Right lobe of liver (tissue), 6 donors: ENCODE data around the gene MSH2. TPM values are rescaled to one million over a fixed set of nuclear protein-coding genes. Genes with fewer than 3 reads are reported as not detected.

Experiments
- ATAC-seq, 4 donors: fragments of 200-7000 bp; cut with Tn5 transposase; one replicate each; pipeline ENCODE4 v1.9.1; 2020; ENCODE audit warnings: mild to moderate bottlenecking in 4 of 4, moderate library complexity in 4 of 4
- DNase-seq, 3 donors: peaks; one replicate each; pipeline ENCODE4 v3.0.0-alpha.2; 2020
- H3K27ac ChIP-seq, 3 donors: fragments of 200-600 bp; one replicate each; pipeline ENCODE4 v1.8.0; 2022
- H3K27me3 ChIP-seq, 2 donors: fragments of 200-600 bp; one replicate each; pipeline ENCODE4 v1.8.0; 2022
- H3K36me3 ChIP-seq, 4 donors: fragments of 200-600 bp; sonication (generic) in 1 of 4; one replicate each; pipeline versions ENCODE4 v1.5.1 to v1.8.0; 2017 to 2022; ENCODE audit warnings: control low read depth in 1 of 4
- H3K4me1 ChIP-seq, 4 donors: fragments of 200-600 bp; sonication (generic) in 1 of 4; one replicate each; pipeline versions ENCODE4 v1.5.1 to v1.8.0; 2017 to 2022; ENCODE audit warnings: control low read depth in 1 of 4
- H3K4me3 ChIP-seq, 3 donors: fragments of 200-600 bp; one replicate each; pipeline ENCODE4 v1.8.0; 2022
- H3K9me3 ChIP-seq, 4 donors: fragments of 200-600 bp; sonication (generic) in 1 of 4; one replicate each; pipeline versions ENCODE4 v1.5.1 to v1.8.0; 2017 to 2022; ENCODE audit warnings: control low read depth in 1 of 4
- CTCF ChIP-seq, 4 donors: fragments of 200-600 bp in 3 of 4; fragments of 450-650 bp in 1 of 4; IDR thresholded peaks; one replicate each; pipeline versions ENCODE4 v1.5.1 to v1.8.0; 2016 to 2022; ENCODE audit warnings: antibody characterized with exemption in 4 of 4, mild to moderate bottlenecking in 2 of 4
- POLR2A ChIP-seq: fragments of 450-650 bp; IDR thresholded peaks from one replicate; pipeline ENCODE4 v1.6.1; 2017; ENCODE audit warnings: antibody characterized with exemption, mild to moderate bottlenecking
- WGBS: methylation state at CpG from one replicate; pipeline ENCODE4 v1.1.6; 2018; ENCODE audit warnings: low coverage, low lambda C conversion rate; ENCODE audit not compliant: insufficient coverage; ENCODE audit errors: missing lambda C conversion rate; 5-methylcytosine and 5-hydroxymethylcytosine counted together
- intact Hi-C, 2 donors: fragments of 100-400 bp; cut with DNase I; formaldehyde crosslinking; loops; one replicate each; pipeline versions ENCODE4 v1.11.2 to v1.14.1; 2022
- total RNA-seq, 6 experiments: library from RNA; depleted of rRNA in 2 of 6; stranded (reverse); fragments of >200 nt in 2 of 6; fragmentation: NEBNext Ultra II Directional in 3 of 6; extraction: Animal tissue kit (Norgen Biotek cat#: 25700) in 3 of 6; gene quantifications; one replicate each; pipeline versions ENCODE4 v1.1.0 to v1.2.4, GENCODE V29; 2016 to 2023
- donor health status: DM: no; HTN: yes; CAD: no.
- donor health status: DM: no; HTN: no; CAD: no.
- donor health status: DM: no; HTN: no; CAD: no.
- donor health status: DM: no; HTN: yes; CAD: no.
- donor health status: DM: no; HTN: yes; CAD: no.

MSH2 gene
- total RNA-seq, 6 experiments from 2014 or later: 3.2 to 7.0 (median 5.2) TPM

GRCh38 chr2:47509250-47509649 lies 106.3 kb downstream of the MSH2 start:
- Histone ChIP-seq H3K27me3 (no peaks in the 10 kb centered on the region), H3K4me3 (no peak overlapping the region), H3K4me1 (no peaks in the 10 kb centered on the region), H3K9me3 (no peaks in the 10 kb centered on the region), H3K36me3 (no peaks in the 10 kb centered on the region), H3K27ac (no peak overlapping the region)
- ATAC-seq (no peak), DNase-seq (no peak)
- intact Hi-C loops: no loop called here
- WGBS: 40% methylated on average over 2 of the region's 4 CpGs
- TF ChIP-seq CTCF (IDR thresholded peaks at IDR 0.05) (no peak), POLR2A (no peak)

- intact Hi-C loops: no loop called here
- no peak for ATAC-seq
- no peak overlapping the region for H3K27ac ChIP-seq
- H3K9me3 ChIP-seq: no peaks in the 10 kb centered on the region
- no peaks in the 10 kb centered on the region for H3K4me1 ChIP-seq
- 79% methylated on average over 5 of the region's 6 CpGs for WGBS
- TF ChIP-seq POLR2A (no peak), CTCF (IDR thresholded peaks at IDR 0.05) (no peak)
- H3K27me3 ChIP-seq: no peaks in the 10 kb centered on the region
- H3K4me3 ChIP-seq: no peak overlapping the region
- no peak for DNase-seq
- H3K36me3 ChIP-seq: no peaks in the 10 kb centered on the region
Measured at GRCh38 chr2:47509821-47510385, 106.9 kb downstream of the MSH2 start.

- Histone ChIP-seq H3K4me1 (no peaks in the 10 kb centered on the region), H3K27ac (no peak overlapping the region), H3K9me3 (no peaks in the 10 kb centered on the region), H3K4me3 (no peak overlapping the region), H3K27me3 (no peaks in the 10 kb centered on the region), H3K36me3 (no peaks in the 10 kb centered on the region)
- intact Hi-C loops: no loop called here
- DNase-seq (no peak), ATAC-seq (no peak)
- TF ChIP-seq POLR2A (no peak), CTCF (IDR thresholded peaks at IDR 0.05) (no peak)
- 85% methylated on average over 4 of the region's 4 CpGs for WGBS
Measured at GRCh38 chr2:47510745-47511144, 107.8 kb downstream of the MSH2 start.

- Histone ChIP-seq H3K4me1 (no peaks in the 10 kb centered on the region), H3K4me3 (no peak overlapping the region), H3K9me3 (no peaks in the 10 kb centered on the region), H3K27me3 (no peaks in the 10 kb centered on the region), H3K36me3 (no peaks in the 10 kb centered on the region), H3K27ac (no peak overlapping the region)
- ATAC-seq (no peak), DNase-seq (no peak)
- WGBS: 100% methylated on average over 1 of the region's 1 CpG
- intact Hi-C loops: no loop called here
- no peak for TF ChIP-seq POLR2A
- TF ChIP-seq CTCF (IDR thresholded peaks at IDR 0.05): no peak
Measured at GRCh38 chr2:47512581-47513083, 109.7 kb downstream of the MSH2 start.
